Upper lobe of left lung (tissue), 4 donors: Measurements from ENCODE around the gene FAM13A.

Experiments
- POLR2A ChIP-seq, 4 donors: fragments of 450-650 bp; IDR thresholded peaks; one replicate each; pipeline ENCODE4 v1.5.1; 2016 to 2017; ENCODE audit warnings: antibody characterized with exemption in 4 of 4, mild to moderate bottlenecking in 2 of 4
- POLR2AphosphoS5 ChIP-seq, 2 donors: sonication (generic); formaldehyde crosslinking; IDR thresholded peaks; one replicate each; pipeline ENCODE4 v1.5.1; 2017; ENCODE audit warnings: antibody characterized with exemption in 2 of 2
- TF ChIP-seq, protein P1 (sequence below), 6 experiments: fragments of 450-650 bp in 4 of 6; fragments of 200-600 bp in 2 of 6; sonication (generic) in 2 of 6; IDR thresholded peaks; one replicate each; pipeline ENCODE4 v1.5.1; 2016 to 2019; ENCODE audit warnings: antibody characterized with exemption in 6 of 6

DNA sequence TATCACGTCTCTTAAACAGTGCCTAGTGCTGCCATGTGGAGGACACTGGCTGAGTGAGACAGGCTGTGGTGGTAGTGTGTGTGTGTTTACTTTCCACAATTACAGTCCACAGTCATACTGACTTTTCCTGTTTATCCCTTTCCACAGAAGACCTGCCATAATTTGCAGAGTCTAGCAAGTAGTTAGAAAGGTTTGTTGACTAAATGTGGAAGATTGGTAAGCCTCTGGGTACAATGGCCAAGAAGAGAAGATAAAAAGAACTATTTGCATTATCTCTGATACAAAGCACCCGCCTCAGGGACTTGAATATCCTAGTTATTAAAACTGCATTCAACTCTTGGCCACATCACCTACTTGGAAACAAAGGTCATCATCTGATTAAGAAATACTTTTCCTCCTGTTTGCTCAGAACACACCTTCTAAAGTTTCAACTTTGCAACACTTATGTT lies 89.1 kb downstream of the FAM13A start:
- TF ChIP-seq, protein P1, sequence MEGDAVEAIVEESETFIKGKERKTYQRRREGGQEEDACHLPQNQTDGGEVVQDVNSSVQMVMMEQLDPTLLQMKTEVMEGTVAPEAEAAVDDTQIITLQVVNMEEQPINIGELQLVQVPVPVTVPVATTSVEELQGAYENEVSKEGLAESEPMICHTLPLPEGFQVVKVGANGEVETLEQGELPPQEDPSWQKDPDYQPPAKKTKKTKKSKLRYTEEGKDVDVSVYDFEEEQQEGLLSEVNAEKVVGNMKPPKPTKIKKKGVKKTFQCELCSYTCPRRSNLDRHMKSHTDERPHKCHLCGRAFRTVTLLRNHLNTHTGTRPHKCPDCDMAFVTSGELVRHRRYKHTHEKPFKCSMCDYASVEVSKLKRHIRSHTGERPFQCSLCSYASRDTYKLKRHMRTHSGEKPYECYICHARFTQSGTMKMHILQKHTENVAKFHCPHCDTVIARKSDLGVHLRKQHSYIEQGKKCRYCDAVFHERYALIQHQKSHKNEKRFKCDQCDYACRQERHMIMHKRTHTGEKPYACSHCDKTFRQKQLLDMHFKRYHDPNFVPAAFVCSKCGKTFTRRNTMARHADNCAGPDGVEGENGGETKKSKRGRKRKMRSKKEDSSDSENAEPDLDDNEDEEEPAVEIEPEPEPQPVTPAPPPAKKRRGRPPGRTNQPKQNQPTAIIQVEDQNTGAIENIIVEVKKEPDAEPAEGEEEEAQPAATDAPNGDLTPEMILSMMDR (IDR thresholded peaks at IDR 0.05) = no peak
- TF ChIP-seq POLR2AphosphoS5 (IDR thresholded peaks at IDR 0.05) = no peak
- no peak for TF ChIP-seq POLR2A (IDR thresholded peaks at IDR 0.05)
